ENCODE results near the gene CSTF3. TPM values are rescaled to one million over a fixed set of nuclear protein-coding genes. Genes with fewer than 3 reads are reported as not detected.

The CSTF3 gene
- total and polyA plus RNA-seq, 9 of the 15 experiments (the other 6 are each of a cell fraction or from before 2014, with no cell fraction given) = 37.0 to 111 (median 61.0) TPM

DNA sequence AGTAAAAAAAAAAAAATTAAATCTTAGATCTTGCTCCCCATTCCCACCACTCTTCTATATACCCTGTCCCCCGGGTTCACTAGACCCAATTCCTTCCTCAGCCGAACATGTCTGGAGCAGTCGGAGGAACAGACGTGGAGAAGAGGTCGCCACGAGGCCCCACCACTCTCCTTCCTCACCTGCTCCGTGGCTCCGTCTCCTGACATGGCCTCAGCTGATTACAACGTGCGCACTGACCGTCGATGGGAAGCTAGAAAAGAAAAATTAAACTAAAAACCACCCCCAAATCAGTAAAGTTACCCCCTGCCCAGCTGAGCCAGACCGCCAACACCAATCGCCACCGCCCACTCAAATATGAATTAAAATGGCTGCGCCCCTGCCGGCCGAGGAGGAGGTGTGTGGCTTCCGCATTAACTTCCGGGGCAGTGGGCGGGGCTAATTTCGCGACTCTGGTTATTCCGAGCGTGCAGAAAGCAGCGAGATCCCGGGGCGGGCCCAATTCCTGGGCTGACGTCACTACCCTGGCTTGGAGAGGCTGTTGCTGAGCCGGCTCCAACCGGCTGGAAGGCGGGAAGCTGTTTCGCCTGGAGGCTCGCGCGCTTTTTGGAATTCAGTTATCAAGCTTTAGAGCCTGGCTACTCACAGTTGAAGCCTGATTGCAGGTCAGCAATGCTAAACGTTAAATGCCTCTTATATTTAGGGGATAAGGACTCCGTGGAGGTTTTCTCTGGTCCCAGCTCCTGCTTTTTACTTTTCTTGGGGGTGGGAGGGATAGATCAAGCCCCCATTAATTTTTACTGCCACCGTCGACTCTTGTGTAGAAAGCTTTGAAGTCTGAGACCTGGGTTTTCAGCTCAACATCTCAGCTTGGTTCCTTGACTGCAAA, at the start of gene CSTF3 (continued):
- TF ChIP-seq, protein P1, sequence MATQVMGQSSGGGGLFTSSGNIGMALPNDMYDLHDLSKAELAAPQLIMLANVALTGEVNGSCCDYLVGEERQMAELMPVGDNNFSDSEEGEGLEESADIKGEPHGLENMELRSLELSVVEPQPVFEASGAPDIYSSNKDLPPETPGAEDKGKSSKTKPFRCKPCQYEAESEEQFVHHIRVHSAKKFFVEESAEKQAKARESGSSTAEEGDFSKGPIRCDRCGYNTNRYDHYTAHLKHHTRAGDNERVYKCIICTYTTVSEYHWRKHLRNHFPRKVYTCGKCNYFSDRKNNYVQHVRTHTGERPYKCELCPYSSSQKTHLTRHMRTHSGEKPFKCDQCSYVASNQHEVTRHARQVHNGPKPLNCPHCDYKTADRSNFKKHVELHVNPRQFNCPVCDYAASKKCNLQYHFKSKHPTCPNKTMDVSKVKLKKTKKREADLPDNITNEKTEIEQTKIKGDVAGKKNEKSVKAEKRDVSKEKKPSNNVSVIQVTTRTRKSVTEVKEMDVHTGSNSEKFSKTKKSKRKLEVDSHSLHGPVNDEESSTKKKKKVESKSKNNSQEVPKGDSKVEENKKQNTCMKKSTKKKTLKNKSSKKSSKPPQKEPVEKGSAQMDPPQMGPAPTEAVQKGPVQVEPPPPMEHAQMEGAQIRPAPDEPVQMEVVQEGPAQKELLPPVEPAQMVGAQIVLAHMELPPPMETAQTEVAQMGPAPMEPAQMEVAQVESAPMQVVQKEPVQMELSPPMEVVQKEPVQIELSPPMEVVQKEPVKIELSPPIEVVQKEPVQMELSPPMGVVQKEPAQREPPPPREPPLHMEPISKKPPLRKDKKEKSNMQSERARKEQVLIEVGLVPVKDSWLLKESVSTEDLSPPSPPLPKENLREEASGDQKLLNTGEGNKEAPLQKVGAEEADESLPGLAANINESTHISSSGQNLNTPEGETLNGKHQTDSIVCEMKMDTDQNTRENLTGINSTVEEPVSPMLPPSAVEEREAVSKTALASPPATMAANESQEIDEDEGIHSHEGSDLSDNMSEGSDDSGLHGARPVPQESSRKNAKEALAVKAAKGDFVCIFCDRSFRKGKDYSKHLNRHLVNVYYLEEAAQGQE (IDR thresholded peaks at IDR 0.05; ENCODE audit: borderline replicate concordance) = peak; percentile 100
- TF ChIP-seq, protein P1 (CRISPR knock-in tag; IDR thresholded peaks at IDR 0.05; ENCODE audit: low read depth) = no peak
- no peak for TF ChIP-seq ZNF551 (CRISPR knock-in tag; IDR thresholded peaks at IDR 0.05)
- TF ChIP-seq FIP1L1 (IDR thresholded peaks at IDR 0.05; ENCODE audit: low read depth, low read length, poor library complexity, severe bottlenecking) = peak; percentile 59
- TF ChIP-seq POLR2A (conservative IDR thresholded peaks at IDR 0.05) = peak; percentile 96
- TF ChIP-seq, protein P2, sequence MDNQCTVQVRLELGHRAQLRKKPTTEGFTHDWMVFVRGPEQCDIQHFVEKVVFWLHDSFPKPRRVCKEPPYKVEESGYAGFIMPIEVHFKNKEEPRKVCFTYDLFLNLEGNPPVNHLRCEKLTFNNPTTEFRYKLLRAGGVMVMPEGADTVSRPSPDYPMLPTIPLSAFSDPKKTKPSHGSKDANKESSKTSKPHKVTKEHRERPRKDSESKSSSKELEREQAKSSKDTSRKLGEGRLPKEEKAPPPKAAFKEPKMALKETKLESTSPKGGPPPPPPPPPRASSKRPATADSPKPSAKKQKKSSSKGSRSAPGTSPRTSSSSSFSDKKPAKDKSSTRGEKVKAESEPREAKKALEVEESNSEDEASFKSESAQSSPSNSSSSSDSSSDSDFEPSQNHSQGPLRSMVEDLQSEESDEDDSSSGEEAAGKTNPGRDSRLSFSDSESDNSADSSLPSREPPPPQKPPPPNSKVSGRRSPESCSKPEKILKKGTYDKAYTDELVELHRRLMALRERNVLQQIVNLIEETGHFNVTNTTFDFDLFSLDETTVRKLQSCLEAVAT (IDR thresholded peaks at IDR 0.05) = peak; percentile 84 to 86; a peak in 3 of 4 replicates
- TF ChIP-seq MAFG (tag; conservative IDR thresholded peaks at IDR 0.05) = no peak
- peak; percentile 82 for TF ChIP-seq CHD1 (IDR thresholded peaks at IDR 0.05; ENCODE audit: low read length)
- TF ChIP-seq, protein P3, sequence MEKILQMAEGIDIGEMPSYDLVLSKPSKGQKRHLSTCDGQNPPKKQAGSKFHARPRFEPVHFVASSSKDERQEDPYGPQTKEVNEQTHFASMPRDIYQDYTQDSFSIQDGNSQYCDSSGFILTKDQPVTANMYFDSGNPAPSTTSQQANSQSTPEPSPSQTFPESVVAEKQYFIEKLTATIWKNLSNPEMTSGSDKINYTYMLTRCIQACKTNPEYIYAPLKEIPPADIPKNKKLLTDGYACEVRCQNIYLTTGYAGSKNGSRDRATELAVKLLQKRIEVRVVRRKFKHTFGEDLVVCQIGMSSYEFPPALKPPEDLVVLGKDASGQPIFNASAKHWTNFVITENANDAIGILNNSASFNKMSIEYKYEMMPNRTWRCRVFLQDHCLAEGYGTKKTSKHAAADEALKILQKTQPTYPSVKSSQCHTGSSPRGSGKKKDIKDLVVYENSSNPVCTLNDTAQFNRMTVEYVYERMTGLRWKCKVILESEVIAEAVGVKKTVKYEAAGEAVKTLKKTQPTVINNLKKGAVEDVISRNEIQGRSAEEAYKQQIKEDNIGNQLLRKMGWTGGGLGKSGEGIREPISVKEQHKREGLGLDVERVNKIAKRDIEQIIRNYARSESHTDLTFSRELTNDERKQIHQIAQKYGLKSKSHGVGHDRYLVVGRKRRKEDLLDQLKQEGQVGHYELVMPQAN (IDR thresholded peaks at IDR 0.05; ENCODE audit: borderline replicate concordance) = peak; percentile 97
- no peak for TF ChIP-seq ZNF764 (CRISPR knock-in tag; IDR thresholded peaks at IDR 0.05; ENCODE audit: low read depth)
- TF ChIP-seq DMBX1 (CRISPR knock-in tag; IDR thresholded peaks at IDR 0.05; ENCODE audit: borderline replicate concordance) = peak; percentile 92
- peak; percentile 93 for TF ChIP-seq CREM (IDR thresholded peaks at IDR 0.05; ENCODE audit: low read depth)
- no peak for TF ChIP-seq NR1H2 (CRISPR knock-in tag; IDR thresholded peaks at IDR 0.05)
- TF ChIP-seq CEBPB (tag; IDR thresholded peaks at IDR 0.05) = no peak
- TF ChIP-seq XRCC5 (IDR thresholded peaks at IDR 0.05; ENCODE audit: low read depth, low read length) = peak; percentile 65; the same call in 1 of the 2 replicates
- peak; percentile 80 to 84; a peak in 2 of 4 replicates for TF ChIP-seq SIN3A (IDR thresholded peaks at IDR 0.05; ENCODE audit: borderline replicate concordance in 2 of 2, control insufficient read depth in 1 of 2, low read depth in 2 of 2, low read length in 2 of 2)
